ENCODE data around the gene NDST3.

The NDST3 gene

DNA sequence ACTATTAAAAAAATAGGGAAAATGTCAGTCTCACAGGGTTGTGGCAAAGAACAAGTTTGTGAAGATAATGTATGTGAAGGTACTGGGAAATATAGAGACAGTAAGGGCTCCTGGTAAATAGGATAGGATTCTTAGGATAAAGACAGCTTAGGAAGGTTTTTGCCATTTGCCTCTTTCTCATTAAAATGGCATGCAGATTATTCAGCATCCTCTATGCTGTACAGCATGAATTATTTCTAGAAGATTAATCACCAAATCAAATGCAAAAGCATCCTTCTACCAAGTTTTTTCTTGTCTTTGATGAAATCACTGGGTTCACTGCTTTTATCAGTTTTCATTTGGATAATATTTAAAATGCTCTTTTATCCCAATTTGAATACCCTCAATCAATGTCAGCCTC lies 142.8 kb downstream of the NDST3 start:
- Histone ChIP-seq H3K36me3 (ENCODE audit: low read length) (no peaks in the 10 kb centered on the region), H4K20me1 (ENCODE audit: low read depth, low read length) (no peaks in the 10 kb centered on the region), H3K9ac (ENCODE audit: low read length) (no peak overlapping the region), H2AFZ (ENCODE audit: low read depth, low read length, severe bottlenecking) (no peak overlapping the region), H3K79me2 (ENCODE audit: insufficient read depth, low read length) (no peaks in the 10 kb centered on the region), H3K27me3 (ENCODE audit: low read length) (no peaks in the 10 kb centered on the region), H3K9me3 (ENCODE audit: insufficient read depth, low read length) (no peaks in the 10 kb centered on the region), H3K27ac (ENCODE audit: low read depth, low read length) (no peak overlapping the region), H3K4me3 (ENCODE audit: insufficient read depth, low read length, poor library complexity, severe bottlenecking) (no peak overlapping the region), H3K4me2 (ENCODE audit: low read depth, low read length, poor library complexity, severe bottlenecking) (no peak overlapping the region), H3F3A (ENCODE audit: insufficient read depth) (no peaks in the 10 kb centered on the region), H3K9me2 (replicated peaks; ENCODE audit: insufficient read depth, low read length) (no peaks in the 10 kb centered on the region)
- no peak for TF ChIP-seq EZH2phosphoT487 (conservative IDR thresholded peaks at IDR 0.05; ENCODE audit: low read length)
- TF ChIP-seq, protein P1, sequence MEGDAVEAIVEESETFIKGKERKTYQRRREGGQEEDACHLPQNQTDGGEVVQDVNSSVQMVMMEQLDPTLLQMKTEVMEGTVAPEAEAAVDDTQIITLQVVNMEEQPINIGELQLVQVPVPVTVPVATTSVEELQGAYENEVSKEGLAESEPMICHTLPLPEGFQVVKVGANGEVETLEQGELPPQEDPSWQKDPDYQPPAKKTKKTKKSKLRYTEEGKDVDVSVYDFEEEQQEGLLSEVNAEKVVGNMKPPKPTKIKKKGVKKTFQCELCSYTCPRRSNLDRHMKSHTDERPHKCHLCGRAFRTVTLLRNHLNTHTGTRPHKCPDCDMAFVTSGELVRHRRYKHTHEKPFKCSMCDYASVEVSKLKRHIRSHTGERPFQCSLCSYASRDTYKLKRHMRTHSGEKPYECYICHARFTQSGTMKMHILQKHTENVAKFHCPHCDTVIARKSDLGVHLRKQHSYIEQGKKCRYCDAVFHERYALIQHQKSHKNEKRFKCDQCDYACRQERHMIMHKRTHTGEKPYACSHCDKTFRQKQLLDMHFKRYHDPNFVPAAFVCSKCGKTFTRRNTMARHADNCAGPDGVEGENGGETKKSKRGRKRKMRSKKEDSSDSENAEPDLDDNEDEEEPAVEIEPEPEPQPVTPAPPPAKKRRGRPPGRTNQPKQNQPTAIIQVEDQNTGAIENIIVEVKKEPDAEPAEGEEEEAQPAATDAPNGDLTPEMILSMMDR (IDR thresholded peaks at IDR 0.05; ENCODE audit: insufficient read depth, low read length, poor library complexity, severe bottlenecking), result no peak

DNA sequence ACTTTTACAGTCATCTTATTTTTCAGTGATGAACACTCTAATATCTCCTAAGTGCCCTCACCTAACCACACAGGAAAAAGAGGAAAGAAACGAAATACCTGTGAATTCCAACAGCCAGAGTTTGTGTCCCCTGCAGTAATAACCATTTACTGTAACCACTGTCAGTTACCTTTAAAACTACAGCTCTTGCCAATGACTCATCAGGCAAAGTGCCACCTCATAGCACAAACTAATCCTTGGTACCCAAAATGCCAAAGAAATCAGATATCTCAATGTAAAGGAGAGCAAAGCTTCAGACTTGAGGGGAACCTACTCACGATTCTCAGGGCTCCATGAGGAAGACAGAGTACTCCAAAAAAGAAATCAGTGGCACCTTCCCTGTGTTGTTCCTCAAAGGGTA lies 146.5 kb downstream of the NDST3 start:
- Histone ChIP-seq H3F3A (ENCODE audit: insufficient read depth) (no peaks in the 10 kb centered on the region), H4K20me1 (ENCODE audit: low read depth, low read length) (no peaks in the 10 kb centered on the region), H3K9me3 (ENCODE audit: insufficient read depth, low read length) (no peaks in the 10 kb centered on the region), H3K79me2 (ENCODE audit: insufficient read depth, low read length) (no peaks in the 10 kb centered on the region), H3K27me3 (ENCODE audit: low read length) (no peaks in the 10 kb centered on the region), H3K4me3 (ENCODE audit: insufficient read depth, low read length, poor library complexity, severe bottlenecking) (no peak overlapping the region), H3K27ac (ENCODE audit: low read depth, low read length) (no peak overlapping the region), H3K9me2 (replicated peaks; ENCODE audit: insufficient read depth, low read length) (no peaks in the 10 kb centered on the region), H3K9ac (ENCODE audit: low read length) (no peak overlapping the region), H2AFZ (ENCODE audit: low read depth, low read length, severe bottlenecking) (no peak overlapping the region), H3K4me2 (ENCODE audit: low read depth, low read length, poor library complexity, severe bottlenecking) (no peak overlapping the region), H3K36me3 (ENCODE audit: low read length) (no peaks in the 10 kb centered on the region)
- no peak for TF ChIP-seq EZH2phosphoT487 (conservative IDR thresholded peaks at IDR 0.05; ENCODE audit: low read length)
- TF ChIP-seq, protein P1 (IDR thresholded peaks at IDR 0.05; ENCODE audit: insufficient read depth, low read length, poor library complexity, severe bottlenecking), result no peak

DNA sequence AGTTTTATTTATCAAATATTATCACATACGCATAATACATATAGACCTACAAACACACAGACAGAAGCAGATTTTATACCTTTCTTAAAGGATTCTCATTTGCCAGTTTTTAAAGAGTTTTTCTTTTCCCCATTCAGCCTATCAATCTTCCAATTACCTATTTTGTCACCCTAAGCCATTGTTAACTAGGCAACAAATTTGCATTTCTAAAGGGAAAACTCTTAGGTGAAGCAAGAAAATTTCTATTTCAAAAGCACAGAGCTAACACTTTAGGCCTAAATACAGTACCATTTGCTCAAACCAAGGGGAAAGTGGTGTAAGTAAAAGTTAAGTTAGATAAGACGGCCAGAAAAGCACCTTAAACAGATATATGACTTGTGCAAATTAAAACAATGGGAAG lies 156.6 kb downstream of the NDST3 start:
- Histone ChIP-seq H3K9me3 (ENCODE audit: insufficient read depth, low read length) (no peaks in the 10 kb centered on the region), H3K36me3 (ENCODE audit: low read length) (no peaks in the 10 kb centered on the region), H3K79me2 (ENCODE audit: insufficient read depth, low read length) (no peaks in the 10 kb centered on the region), H4K20me1 (ENCODE audit: low read depth, low read length) (no peaks in the 10 kb centered on the region), H3K9ac (ENCODE audit: low read length) (no peak overlapping the region), H3F3A (ENCODE audit: insufficient read depth) (no peaks in the 10 kb centered on the region), H3K27me3 (ENCODE audit: low read length) (no peaks in the 10 kb centered on the region), H3K4me2 (ENCODE audit: low read depth, low read length, poor library complexity, severe bottlenecking) (no peak overlapping the region), H3K27ac (ENCODE audit: low read depth, low read length) (no peak overlapping the region), H3K9me2 (replicated peaks; ENCODE audit: insufficient read depth, low read length) (no peaks in the 10 kb centered on the region), H2AFZ (ENCODE audit: low read depth, low read length, severe bottlenecking) (no peak overlapping the region), H3K4me3 (ENCODE audit: insufficient read depth, low read length, poor library complexity, severe bottlenecking) (no peak overlapping the region)
- TF ChIP-seq, protein P1 (IDR thresholded peaks at IDR 0.05; ENCODE audit: insufficient read depth, low read length, poor library complexity, severe bottlenecking), result no peak
- TF ChIP-seq EZH2phosphoT487 (conservative IDR thresholded peaks at IDR 0.05; ENCODE audit: low read length), result no peak

Data from SU-DHL-6 (cell line).